Superior temporal gyrus (tissue), 1 donor: ENCODE data around the gene CNN3.

Source experiments
- DNase-seq: peaks from one replicate; pipeline ENCODE4 v3.0.0-alpha.2; 2016; ENCODE audit errors: extremely low spot score

Gene CNN3

DNA sequence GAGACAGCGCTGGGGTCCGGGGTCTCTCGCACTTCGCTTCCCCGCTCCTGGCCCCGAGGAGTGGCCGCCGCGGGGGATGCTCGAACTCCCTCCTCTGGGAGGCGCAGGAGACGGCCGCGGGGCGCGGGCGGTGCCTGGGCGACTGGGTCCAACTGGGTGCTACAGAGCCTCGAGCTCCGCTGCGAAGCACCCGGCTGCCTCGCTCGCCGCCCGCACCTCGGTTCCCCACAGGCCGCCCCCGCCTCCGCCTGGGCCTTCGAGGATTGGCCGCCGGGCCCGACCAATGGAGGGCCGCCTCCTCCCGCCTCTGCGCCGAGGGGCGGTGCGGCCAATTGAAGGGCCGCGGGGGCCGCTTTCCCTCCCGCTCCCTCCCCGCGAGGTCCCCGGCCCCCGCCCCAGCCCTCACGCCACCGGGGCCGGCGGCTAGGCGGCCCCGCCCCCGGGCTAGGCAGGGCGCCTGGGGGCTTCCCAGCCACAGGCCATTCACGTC, at the start of gene CNN3:
Gene CNN3 (minus strand): TSS at position 196 of the 490 bp plus-strand sequence. CDS start 216 bp downstream, outside the sequence.
- DNase-seq = peak; percentile 92

DNA sequence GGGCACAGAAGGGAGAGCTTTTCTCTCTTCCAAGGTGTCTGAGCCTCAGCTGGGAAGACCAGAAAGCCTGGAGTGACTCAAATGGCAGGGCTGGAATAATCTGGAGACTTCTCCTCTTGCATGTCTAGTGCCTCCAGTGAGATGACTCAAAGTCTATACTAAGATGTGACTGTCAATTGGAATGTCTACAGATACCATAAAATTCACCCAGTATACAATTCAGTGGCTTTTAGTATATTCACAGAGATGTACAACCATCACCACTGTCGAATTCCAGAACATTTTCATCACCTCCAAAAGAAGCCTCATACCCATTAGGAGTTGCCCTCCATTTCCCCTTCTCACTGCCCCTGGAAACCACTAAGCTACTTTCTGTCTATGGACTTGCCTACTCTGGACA, 47.9 kb upstream of the CNN3 start:
- DNase-seq = no peak

- DNase-seq = no peak
Measured at GRCh38 chr1:94974241-94974640, 47.3 kb upstream of the CNN3 start.

DNA sequence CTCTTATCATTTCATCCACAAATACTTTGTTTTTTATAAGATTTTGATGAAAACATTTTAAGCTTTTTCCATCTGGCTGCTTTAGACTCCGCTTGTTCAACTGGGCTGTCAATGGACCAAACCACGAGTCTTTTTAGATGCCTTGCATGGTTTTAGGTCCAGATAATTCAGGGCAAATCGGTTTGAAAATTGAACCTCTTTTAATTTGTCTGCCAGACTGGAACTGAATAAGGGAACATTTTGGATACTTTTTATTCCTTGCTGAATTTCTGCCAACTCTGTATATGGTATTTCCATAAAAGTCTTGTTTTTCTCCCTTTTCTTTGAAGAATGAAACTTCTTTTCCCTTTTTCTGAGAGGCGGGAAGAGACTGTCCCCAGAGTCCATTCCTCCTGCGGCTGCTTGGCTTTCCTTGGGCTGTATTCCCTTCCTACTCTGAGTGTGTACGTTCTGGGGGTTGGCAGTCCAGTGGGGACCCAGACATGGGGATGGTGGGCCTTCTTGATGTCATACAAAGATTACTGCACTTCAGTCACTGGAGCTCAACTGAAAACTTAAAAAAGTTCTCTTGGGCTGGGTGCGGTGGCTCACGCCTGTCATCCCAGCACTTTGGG, 46.5 kb upstream of the CNN3 start:
- DNase-seq = no peak

DNA sequence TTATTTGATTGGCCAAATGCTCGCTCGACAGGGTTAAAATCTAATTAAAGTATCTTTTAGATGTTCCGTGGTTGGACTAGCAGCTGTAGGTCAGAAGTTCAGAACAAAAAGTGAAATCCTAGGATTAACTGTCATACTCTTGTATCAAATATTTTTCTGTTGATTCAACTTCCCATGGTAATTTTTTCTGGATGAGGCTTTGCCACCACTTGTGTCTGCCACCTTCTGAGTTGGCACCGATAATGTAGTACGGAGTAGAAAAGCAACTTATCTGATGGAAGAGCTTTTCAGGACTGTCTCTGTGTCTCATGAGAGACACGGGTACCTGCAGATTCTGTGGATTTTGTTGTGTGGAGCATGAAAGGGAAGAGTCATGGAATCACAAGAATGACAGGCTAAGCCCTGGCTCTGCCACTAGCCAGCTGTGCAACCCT, 44.6 kb upstream of the CNN3 start:
- no peak for DNase-seq

GRCh38 chr1:94970783-94971182, 43.9 kb upstream of the CNN3 start:
- DNase-seq = no peak

- no peak for DNase-seq
Measured at GRCh38 chr1:94969137-94969536, 42.2 kb upstream of the CNN3 start.

GRCh38 chr1:94966033-94966432, 39.1 kb upstream of the CNN3 start:
- DNase-seq = no peak

GRCh38 chr1:94963864-94964263, 37.0 kb upstream of the CNN3 start:
- no peak for DNase-seq

- DNase-seq = no peak
Measured at GRCh38 chr1:94962409-94963265, 35.7 kb upstream of the CNN3 start.

DNA sequence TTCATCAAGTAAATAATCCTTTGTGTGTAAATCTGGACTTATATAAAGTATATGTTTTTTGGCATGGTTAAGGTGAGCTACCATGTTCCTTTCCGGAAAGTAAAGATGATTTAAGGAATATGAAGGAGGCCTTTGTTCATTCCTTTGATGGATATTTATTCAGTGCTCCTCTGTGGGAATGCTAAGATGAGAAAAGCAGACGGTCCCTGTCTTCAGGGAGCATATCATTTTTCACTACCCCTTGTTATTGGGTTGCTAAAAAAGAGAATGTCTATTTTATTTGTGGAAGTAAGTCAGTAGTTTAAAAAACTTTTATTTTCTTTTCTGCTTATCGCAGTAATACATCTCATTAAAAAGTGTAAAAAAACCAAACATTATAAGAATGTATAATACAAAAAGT, 35.1 kb upstream of the CNN3 start:
- DNase-seq = no peak

- no peak for DNase-seq
Measured at GRCh38 chr1:94961582-94961981, 34.7 kb upstream of the CNN3 start.

- DNase-seq = no peak
Measured at GRCh38 chr1:94958081-94958480, 31.2 kb upstream of the CNN3 start.

DNA sequence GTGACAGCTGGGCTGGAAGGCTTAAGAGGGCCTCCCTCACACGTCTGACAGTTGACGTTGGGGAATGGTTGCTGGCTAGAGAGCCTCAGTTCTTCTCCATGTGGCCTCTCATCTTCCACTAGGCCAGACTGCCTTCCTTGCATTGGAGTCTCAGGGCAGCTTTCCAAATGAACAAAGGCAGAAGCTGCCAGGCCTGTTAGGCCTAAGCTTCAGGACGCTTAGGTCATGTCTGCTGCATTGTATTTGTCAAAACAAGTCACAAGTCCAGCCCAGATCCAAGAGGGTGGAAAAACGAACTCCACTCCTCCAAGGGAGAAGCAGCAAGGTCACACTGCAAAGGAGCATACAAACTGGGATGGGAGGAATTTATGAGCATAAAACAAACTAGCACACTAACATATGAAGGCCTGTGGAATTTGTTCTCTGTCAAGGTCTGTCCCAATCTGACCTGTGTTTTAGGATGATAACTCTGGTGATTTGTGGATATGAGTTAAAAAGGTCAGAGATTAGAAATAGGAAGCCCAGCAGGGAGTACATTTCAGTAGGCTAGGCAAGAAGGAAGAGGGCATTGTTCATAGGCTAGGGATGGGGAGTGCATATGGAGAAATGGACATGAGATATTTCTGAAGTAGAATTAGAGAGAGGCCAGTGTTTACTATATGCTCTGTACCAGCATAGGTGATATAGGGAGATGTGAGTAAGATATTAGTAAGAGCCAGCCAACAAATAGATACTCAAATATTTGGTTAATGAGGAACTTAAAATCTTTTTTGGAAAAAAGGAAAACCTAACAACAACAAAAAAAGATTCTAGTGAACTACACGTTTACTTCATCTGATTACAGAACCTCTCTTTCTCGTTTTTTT, 29.1 kb upstream of the CNN3 start:
- no peak for DNase-seq

- no peak for DNase-seq
Measured at GRCh38 chr1:94954263-94955220, 27.6 kb upstream of the CNN3 start.

- no peak for DNase-seq
Measured at GRCh38 chr1:94953746-94954145, 26.8 kb upstream of the CNN3 start.

DNA sequence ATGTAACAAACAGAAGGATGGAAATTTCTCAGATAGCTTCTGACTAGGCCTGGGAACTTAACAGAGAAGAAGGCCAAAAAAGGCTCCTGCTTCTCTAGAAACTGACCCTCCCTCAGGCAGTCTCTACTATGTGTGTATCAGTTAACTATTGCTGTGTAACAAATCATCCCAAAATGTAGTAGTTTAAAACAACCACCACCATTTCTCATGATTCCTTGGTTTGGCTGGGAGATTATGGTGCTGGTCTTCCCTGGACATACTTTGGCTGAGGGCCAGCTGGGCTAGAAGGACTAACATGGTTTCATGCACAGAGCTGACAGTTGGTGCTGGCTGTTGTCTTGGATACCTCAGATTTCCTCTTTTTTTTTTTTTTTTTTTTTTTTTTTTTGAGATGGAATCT, 26.2 kb upstream of the CNN3 start:
- DNase-seq = no peak

- DNase-seq = no peak
Measured at GRCh38 chr1:94952539-94952938, 25.6 kb upstream of the CNN3 start.

- DNase-seq = no peak
Measured at GRCh38 chr1:94951509-94952208, 24.7 kb upstream of the CNN3 start.

- no peak for DNase-seq
Measured at GRCh38 chr1:94951046-94951445, 24.1 kb upstream of the CNN3 start.
